Testis (tissue), 3 donors: Measurements from ENCODE around the gene TCF7L2. TPM values are rescaled to one million over a fixed set of nuclear protein-coding genes. Genes with fewer than 3 reads are reported as not detected.

ENCODE experiments used
- DNase-seq: peaks from one replicate; pipeline ENCODE4 v3.0.0-alpha.2; 2019
- H3K27ac ChIP-seq, 2 donors: fragments of 200-600 bp; sonication (generic); one replicate each; pipeline ENCODE4 v1.5.1; 2019
- H3K27me3 ChIP-seq: fragments of 200-600 bp; sonication (generic); one replicate; pipeline ENCODE4 v1.5.1; 2019
- H3K36me3 ChIP-seq: fragments of 200-600 bp; sonication (generic); one replicate; pipeline ENCODE4 v1.5.1; 2017; ENCODE audit warnings: low read depth; ENCODE audit errors: missing control alignments
- H3K4me1 ChIP-seq: fragments of 200-600 bp; sonication (generic); one replicate; pipeline ENCODE4 v1.5.1; 2019
- H3K4me3 ChIP-seq, 2 donors: fragments of 200-600 bp; sonication (generic); one replicate each; pipeline ENCODE4 v1.5.1; 2017 to 2019
- H3K9me3 ChIP-seq: fragments of 200-600 bp; sonication (generic); one replicate; pipeline ENCODE4 v1.5.1; 2017
- POLR2A ChIP-seq: fragments of 450-650 bp; IDR thresholded peaks from one replicate; pipeline ENCODE4 v1.6.1; 2017; ENCODE audit warnings: antibody characterized with exemption, mild to moderate bottlenecking, moderate library complexity
- WGBS, 2 donors: methylation state at CpG; one replicate each; pipeline ENCODE4 v1.1.5; 2018; 5-methylcytosine and 5-hydroxymethylcytosine counted together
- intact Hi-C: fragments of 100-400 bp; cut with DNase I; formaldehyde crosslinking; loops from one replicate; pipeline ENCODE4 v1.15.1; 2023; ENCODE audit warnings: low total_unique reads
- polyA plus RNA-seq: library from polyadenylated mRNA; stranded (reverse); fragments of 350-450 nt; fragmentation: Illumina TruSeq; extraction: RNeasy Lipid Tissue Mini Kit (QIAGEN cat#74804); gene quantifications from one replicate; pipeline ENCODE4 v1.2.3, GENCODE V29; 2014; ENCODE audit warnings: low read depth, low replicate concordance; ENCODE audit not compliant: insufficient read depth
- total RNA-seq, 2 donors: library from RNA; depleted of rRNA; stranded (reverse); fragments of >200 nt; gene quantifications; one replicate each; pipeline ENCODE4 v1.2.3, GENCODE V29; 2016
- TF ChIP-seq, protein P1 (sequence below), 3 experiments: fragments of 450-650 bp in 2 of 3; fragments of 200-600 bp in 1 of 3; sonication (generic) in 1 of 3; IDR thresholded peaks; one replicate each; pipeline ENCODE4 v1.5.1; 2016 to 2019; ENCODE audit warnings: antibody characterized with exemption in 3 of 3, mild to moderate bottlenecking in 2 of 3, moderate library complexity in 1 of 3

TCF7L2 gene
- total and polyA plus RNA-seq, 3 donors from 2014 or later: 18.5 to 25.4 (median 23.3) TPM

DNA sequence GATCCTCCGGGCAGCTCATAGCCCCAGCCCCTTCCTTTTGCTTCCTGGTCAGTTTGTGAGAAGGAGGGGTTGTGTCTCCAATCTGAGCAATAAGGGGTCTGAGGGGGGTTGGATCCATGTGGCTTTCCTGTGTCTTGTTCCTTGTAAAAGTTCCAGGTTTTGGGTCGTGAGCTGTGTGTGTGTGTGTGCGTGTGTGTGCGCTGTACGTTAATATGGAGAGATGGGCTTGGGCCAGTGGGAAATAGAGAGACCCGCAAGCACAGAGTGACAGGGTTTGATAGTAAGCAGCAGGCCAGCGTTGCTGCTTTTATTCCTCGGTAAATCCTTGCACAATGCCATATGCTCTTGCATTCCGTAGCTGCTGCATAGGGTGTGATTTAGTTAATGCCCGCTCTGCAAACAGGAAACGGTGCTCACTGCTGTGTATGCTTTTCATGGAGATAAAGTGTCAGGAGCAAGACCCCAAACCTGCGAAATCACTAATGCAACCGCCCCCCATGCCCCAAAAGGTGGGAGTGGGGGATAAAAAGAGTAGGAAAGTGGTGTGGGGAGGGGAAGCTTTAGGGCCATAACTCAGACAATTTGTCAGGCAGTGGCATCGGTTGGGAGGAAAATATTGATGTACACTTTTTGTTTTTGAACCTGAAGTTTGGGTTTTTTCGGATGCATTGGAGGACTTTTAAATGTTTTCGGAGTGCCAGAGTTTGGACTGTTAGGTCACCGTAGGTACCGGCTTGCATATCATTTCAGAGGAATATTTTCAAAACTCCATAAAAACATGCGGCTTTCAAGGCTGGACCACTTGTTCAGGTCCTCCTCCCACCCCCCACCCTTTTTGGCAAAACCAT is 108.7 kb downstream of the TCF7L2 start:
- WGBS, 2 donors: 25 to 37% methylated on average over 19 of the region's 19 CpGs
- Histone ChIP-seq H3K27me3 (no peaks in the 10 kb centered on the region), H3K4me1 (peaks cover 39% of the 10 kb centered on the region), H3K36me3 (no peaks in the 10 kb centered on the region), H3K9me3 (no peaks in the 10 kb centered on the region), H3K27ac (peak overlapping the region; percentile 20 to 86), H3K4me3 (no peak overlapping the region)
- DNase-seq: no peak
- no peak for TF ChIP-seq POLR2A
- TF ChIP-seq, protein P1, sequence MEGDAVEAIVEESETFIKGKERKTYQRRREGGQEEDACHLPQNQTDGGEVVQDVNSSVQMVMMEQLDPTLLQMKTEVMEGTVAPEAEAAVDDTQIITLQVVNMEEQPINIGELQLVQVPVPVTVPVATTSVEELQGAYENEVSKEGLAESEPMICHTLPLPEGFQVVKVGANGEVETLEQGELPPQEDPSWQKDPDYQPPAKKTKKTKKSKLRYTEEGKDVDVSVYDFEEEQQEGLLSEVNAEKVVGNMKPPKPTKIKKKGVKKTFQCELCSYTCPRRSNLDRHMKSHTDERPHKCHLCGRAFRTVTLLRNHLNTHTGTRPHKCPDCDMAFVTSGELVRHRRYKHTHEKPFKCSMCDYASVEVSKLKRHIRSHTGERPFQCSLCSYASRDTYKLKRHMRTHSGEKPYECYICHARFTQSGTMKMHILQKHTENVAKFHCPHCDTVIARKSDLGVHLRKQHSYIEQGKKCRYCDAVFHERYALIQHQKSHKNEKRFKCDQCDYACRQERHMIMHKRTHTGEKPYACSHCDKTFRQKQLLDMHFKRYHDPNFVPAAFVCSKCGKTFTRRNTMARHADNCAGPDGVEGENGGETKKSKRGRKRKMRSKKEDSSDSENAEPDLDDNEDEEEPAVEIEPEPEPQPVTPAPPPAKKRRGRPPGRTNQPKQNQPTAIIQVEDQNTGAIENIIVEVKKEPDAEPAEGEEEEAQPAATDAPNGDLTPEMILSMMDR (IDR thresholded peaks at IDR 0.05): no peak
- intact Hi-C loops: no loop called here

DNA sequence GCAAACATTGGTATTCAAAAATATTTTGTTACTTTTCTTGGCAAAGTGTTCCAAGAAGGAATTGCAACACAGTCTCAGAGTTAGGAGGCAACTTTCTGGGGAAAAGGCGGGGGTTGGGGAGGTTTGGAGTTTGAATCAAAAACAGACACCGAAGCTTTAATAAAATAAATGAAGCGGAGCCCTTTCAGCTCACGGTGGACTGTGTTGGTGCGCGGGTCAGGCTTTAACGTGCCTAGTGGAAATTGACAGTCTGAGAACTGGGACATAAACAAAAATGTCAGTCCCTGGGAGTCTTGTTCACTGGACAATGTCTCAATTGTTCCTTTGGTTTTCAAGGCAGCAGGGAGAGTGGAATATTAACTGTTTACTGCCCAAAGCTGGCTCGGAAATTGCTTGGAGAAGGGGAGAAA is 109.3 kb downstream of the TCF7L2 start:
- peaks cover 39% of the 10 kb centered on the region for H3K4me1 ChIP-seq
- H3K27me3 ChIP-seq: no peaks in the 10 kb centered on the region
- TF ChIP-seq POLR2A: no peak
- TF ChIP-seq, protein P1 (IDR thresholded peaks at IDR 0.05): no peak
- WGBS, 2 donors: 5 to 14% methylated on average over 8 of the region's 8 CpGs
- peak; percentile 88 for DNase-seq
- no peak overlapping the region for H3K4me3 ChIP-seq
- H3K27ac ChIP-seq: peak overlapping the region; percentile 20 to 86
- H3K9me3 ChIP-seq: no peaks in the 10 kb centered on the region
- intact Hi-C loops: no loop called here
- no peaks in the 10 kb centered on the region for H3K36me3 ChIP-seq

DNA sequence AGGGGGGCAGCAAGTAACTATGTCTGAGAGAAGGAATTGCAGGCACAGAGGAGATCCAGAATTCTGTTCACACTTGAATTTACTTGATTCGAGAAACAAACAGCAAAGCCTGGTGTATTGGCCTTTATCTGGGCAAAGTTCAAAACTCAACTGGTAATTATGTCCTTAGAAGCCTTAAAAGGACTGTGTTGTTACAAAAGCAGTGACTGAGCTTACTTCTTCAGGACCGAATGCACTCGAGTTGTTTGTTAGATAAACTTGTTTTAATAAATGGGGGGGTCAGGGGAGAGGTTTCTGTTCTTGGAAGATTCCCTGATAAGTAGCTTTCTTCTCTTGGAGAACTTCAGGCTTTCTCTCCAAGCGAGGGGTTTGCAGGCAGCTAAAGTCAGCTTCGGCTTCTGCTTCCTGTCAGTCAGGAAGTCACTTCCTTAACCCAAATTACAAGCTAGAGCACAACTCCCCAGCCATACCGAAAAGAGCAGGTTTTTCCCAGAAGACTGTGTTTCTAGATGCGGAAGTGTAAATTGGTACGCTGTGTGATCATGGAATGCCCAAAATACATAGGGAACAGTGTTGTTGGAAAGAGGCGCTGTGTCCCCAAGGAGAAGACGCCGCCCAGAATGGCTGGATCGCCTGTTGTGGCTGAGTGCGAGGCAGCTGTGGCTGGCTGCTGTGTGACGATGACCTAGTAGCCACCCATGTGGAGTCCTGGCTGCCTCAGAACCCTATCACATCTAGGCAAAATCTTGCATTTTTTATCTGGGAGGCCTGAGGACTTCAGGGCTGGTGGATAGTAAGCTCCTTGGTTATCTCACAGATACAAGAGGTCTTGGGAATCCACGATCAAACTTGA is 110.4 kb downstream of the TCF7L2 start:
- Histone ChIP-seq H3K27ac (peak overlapping the region; percentile 73 to 86), H3K4me1 (peaks cover 39% of the 10 kb centered on the region), H3K36me3 (no peaks in the 10 kb centered on the region), H3K27me3 (no peaks in the 10 kb centered on the region), H3K9me3 (no peaks in the 10 kb centered on the region), H3K4me3 (no peak overlapping the region)
- 22 to 29% methylated on average over 15 of the region's 15 CpGs for WGBS, 2 donors
- peak; percentile 68 for DNase-seq
- TF ChIP-seq, protein P1 (IDR thresholded peaks at IDR 0.05): no peak
- no peak for TF ChIP-seq POLR2A
- intact Hi-C loops: no loop called here

DNA sequence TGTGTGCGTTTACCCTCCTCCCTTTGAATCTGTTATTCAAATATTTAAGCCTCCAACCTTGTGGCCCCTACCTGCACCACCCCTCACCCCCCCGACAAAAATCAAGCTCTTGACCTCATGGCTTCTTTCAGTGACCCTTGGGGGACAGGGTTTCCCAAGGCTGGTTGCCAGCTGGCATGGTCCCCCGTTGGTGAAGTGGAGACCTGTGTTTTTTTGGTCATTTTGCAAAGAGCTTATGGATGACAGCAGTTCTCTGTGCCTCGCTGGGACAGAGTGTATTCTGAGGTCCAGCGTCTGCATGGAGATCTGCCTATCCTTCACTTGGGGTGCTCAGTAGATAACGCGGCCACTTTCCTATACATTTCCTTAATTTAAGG is 111.0 kb downstream of the TCF7L2 start:
- Histone ChIP-seq H3K27ac (peak overlapping the region; percentile 73 to 86), H3K27me3 (no peaks in the 10 kb centered on the region), H3K9me3 (no peaks in the 10 kb centered on the region), H3K36me3 (no peaks in the 10 kb centered on the region), H3K4me1 (peaks cover 39% of the 10 kb centered on the region), H3K4me3 (no peak overlapping the region)
- intact Hi-C loops: no loop called here
- WGBS, 2 donors: 58 to 71% methylated on average over 7 of the region's 7 CpGs
- DNase-seq: no peak
- TF ChIP-seq POLR2A: no peak
- TF ChIP-seq, protein P1 (IDR thresholded peaks at IDR 0.05): no peak
